ENCODE data around the gene SMIM20. TPM values are rescaled to one million over a fixed set of nuclear protein-coding genes. Genes with fewer than 3 reads are reported as not detected.

Gene SMIM20
- total and polyA plus RNA-seq, 2 experiments from 2014 or later = 35.6 to 53.0 TPM

GRCh38 chr4:25972984-25973745, 59.1 kb downstream of the SMIM20 start:
- in situ Hi-C loops (cut with MboI) = no loop called here
- TF ChIP-seq EZH2phosphoT487 (IDR thresholded peaks at IDR 0.05; ENCODE audit: insufficient read depth, low read depth) (no peak), EZH2 (IDR thresholded peaks at IDR 0.05; ENCODE audit: insufficient read depth, poor library complexity, severe bottlenecking) (no peak)
- no peak for DNase-seq
- no peaks in the 10 kb centered on the region for H3K9me2 ChIP-seq (ENCODE audit: insufficient read depth)
- no peak overlapping the region for H3K9ac ChIP-seq
- whole genome bisulfite sequencing, 2 experiments (ENCODE audit: low coverage in 1 of 2, low lambda C conversion rate in 2 of 2, missing lambda C conversion rate in 2 of 2) = 22 to 27% methylated on average over 8 of the region's 8 CpGs
- no peaks in the 10 kb centered on the region for H3K4me1 ChIP-seq (ENCODE audit: insufficient read depth)
- no peak overlapping the region for H3K4me2 ChIP-seq (ENCODE audit: unreplicated experiment)
- H3F3A ChIP-seq (ENCODE audit: insufficient read depth) = no peaks in the 10 kb centered on the region
- no peaks in the 10 kb centered on the region for H3K36me3 ChIP-seq (ENCODE audit: low read depth)
- H3K79me2 ChIP-seq (ENCODE audit: insufficient read depth) = no peaks in the 10 kb centered on the region
- peaks cover 4% of the 10 kb centered on the region; the same call in 1 of the 2 replicates for H3K27me3 ChIP-seq (replicated peaks; ENCODE audit: insufficient read depth)
- H3K4me3 ChIP-seq = no peak overlapping the region
- H4K20me1 ChIP-seq (ENCODE audit: insufficient read depth) = no peaks in the 10 kb centered on the region
- H3K27ac ChIP-seq = no peak overlapping the region
- H2AFZ ChIP-seq = no peak overlapping the region
- no peaks in the 10 kb centered on the region for H3K9me3 ChIP-seq (ENCODE audit: low read depth)

GRCh38 chr4:25976780-25977179, 62.8 kb downstream of the SMIM20 start:
- H3K9me3 ChIP-seq (ENCODE audit: low read depth) = no peaks in the 10 kb centered on the region
- no peaks in the 10 kb centered on the region for H3F3A ChIP-seq (ENCODE audit: insufficient read depth)
- no peak overlapping the region for H3K27ac ChIP-seq
- no peak overlapping the region for H3K4me3 ChIP-seq
- no peaks in the 10 kb centered on the region; the same call in 1 of the 2 replicates for H3K27me3 ChIP-seq (replicated peaks; ENCODE audit: insufficient read depth)
- TF ChIP-seq EZH2phosphoT487 (IDR thresholded peaks at IDR 0.05; ENCODE audit: insufficient read depth, low read depth) (no peak), EZH2 (IDR thresholded peaks at IDR 0.05; ENCODE audit: insufficient read depth, poor library complexity, severe bottlenecking) (no peak)
- H3K9ac ChIP-seq = no peak overlapping the region
- WGBS, 2 experiments (ENCODE audit: low coverage in 1 of 2, low lambda C conversion rate in 2 of 2, missing lambda C conversion rate in 2 of 2) = 78 to 79% methylated on average over 7 of the region's 7 CpGs
- in situ Hi-C loops (cut with MboI) = no loop called here
- H3K4me2 ChIP-seq (ENCODE audit: unreplicated experiment) = no peak overlapping the region
- no peaks in the 10 kb centered on the region for H4K20me1 ChIP-seq (ENCODE audit: insufficient read depth)
- no peaks in the 10 kb centered on the region for H3K9me2 ChIP-seq (ENCODE audit: insufficient read depth)
- H3K4me1 ChIP-seq (ENCODE audit: insufficient read depth) = no peaks in the 10 kb centered on the region
- no peaks in the 10 kb centered on the region for H3K36me3 ChIP-seq (ENCODE audit: low read depth)
- no peak for DNase-seq
- no peak overlapping the region for H2AFZ ChIP-seq
- H3K79me2 ChIP-seq (ENCODE audit: insufficient read depth) = no peaks in the 10 kb centered on the region

DNA sequence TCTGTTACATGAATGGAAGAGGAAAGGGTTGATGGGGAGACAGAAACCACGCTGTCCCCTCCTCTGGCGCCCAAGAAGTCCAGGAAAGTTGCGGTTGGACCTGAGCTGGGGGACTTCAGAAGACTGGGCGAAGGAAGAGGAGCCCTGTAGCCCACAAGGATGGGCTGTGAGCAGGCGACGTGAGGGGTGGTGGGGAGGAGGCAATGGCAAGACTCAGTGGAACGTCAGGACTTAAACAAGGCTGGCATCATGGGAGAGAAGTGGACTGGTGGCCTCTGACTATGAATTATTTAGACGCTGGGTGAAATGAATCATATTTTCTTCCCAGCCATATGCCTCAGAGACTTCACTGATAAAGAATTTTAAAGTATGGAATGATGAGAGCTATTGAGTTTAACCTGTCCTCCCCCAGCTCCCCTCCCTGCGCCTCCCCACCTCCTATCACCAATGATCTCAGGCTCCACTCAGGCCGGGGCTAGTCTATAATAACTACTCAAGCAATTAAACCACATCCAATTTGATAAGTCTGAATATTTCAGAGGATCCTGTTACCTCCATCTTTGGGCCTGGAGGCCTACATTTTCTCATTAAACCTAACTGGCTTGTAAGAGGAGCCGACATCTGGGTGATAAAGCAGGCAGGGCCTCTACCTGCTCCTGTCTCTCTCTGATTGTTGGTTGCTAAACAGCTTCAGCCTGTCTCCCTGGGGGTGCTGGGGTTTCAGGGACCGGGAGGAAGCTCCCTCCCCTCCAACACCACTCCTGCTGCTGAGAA, 63.6 kb downstream of the SMIM20 start:
- no peaks in the 10 kb centered on the region for H3K79me2 ChIP-seq (ENCODE audit: insufficient read depth)
- H3K27ac ChIP-seq = no peak overlapping the region
- no peaks in the 10 kb centered on the region for H3K9me3 ChIP-seq (ENCODE audit: low read depth)
- H3K36me3 ChIP-seq (ENCODE audit: low read depth) = no peaks in the 10 kb centered on the region
- H3K27me3 ChIP-seq (replicated peaks; ENCODE audit: insufficient read depth) = no peaks in the 10 kb centered on the region; the same call in 1 of the 2 replicates
- no peaks in the 10 kb centered on the region for H3K4me1 ChIP-seq (ENCODE audit: insufficient read depth)
- H3K9me2 ChIP-seq (ENCODE audit: insufficient read depth) = no peaks in the 10 kb centered on the region
- H4K20me1 ChIP-seq (ENCODE audit: insufficient read depth) = no peaks in the 10 kb centered on the region
- WGBS, 2 experiments (ENCODE audit: low coverage in 1 of 2, low lambda C conversion rate in 2 of 2, missing lambda C conversion rate in 2 of 2) = 84 to 87% methylated on average over 12 of the region's 12 CpGs
- no peak overlapping the region for H3K4me2 ChIP-seq (ENCODE audit: unreplicated experiment)
- no peaks in the 10 kb centered on the region for H3F3A ChIP-seq (ENCODE audit: insufficient read depth)
- no peak overlapping the region for H2AFZ ChIP-seq
- TF ChIP-seq EZH2phosphoT487 (IDR thresholded peaks at IDR 0.05; ENCODE audit: insufficient read depth, low read depth) = no peak
- TF ChIP-seq EZH2 (IDR thresholded peaks at IDR 0.05; ENCODE audit: insufficient read depth, poor library complexity, severe bottlenecking) = no peak
- no peak overlapping the region for H3K4me3 ChIP-seq
- no peak overlapping the region for H3K9ac ChIP-seq
- in situ Hi-C loops (cut with MboI) = no loop called here
- DNase-seq = no peak

DNA sequence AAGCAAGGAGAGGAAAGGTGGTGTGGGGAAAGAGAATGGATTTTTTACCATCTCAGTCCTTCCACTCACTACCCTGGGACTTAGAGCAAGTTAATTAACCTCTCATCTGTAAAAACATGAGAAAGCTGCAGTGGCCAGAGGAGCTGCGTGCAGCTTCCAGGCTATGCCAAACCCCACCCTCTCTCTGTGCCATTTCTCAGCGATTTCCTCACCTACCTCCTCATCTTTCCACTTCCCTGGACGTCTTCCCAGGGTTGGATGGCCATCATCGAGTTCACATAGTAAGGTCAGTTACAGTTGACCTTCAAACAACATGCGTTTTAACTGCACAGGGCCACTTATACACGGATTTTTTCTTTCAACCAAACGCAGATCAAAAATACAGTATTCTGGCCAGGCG, 64.3 kb downstream of the SMIM20 start:
- Histone ChIP-seq H3K9ac (no peak overlapping the region), H3K9me3 (ENCODE audit: low read depth) (no peaks in the 10 kb centered on the region), H3K79me2 (ENCODE audit: insufficient read depth) (no peaks in the 10 kb centered on the region), H3K4me3 (no peak overlapping the region), H3K27ac (no peak overlapping the region), H3F3A (ENCODE audit: insufficient read depth) (no peaks in the 10 kb centered on the region), H3K36me3 (ENCODE audit: low read depth) (no peaks in the 10 kb centered on the region), H3K27me3 (replicated peaks; ENCODE audit: insufficient read depth) (no peaks in the 10 kb centered on the region; the same call in 1 of the 2 replicates), H3K9me2 (ENCODE audit: insufficient read depth) (no peaks in the 10 kb centered on the region), H3K4me1 (ENCODE audit: insufficient read depth) (no peaks in the 10 kb centered on the region), H4K20me1 (ENCODE audit: insufficient read depth) (no peaks in the 10 kb centered on the region), H2AFZ (no peak overlapping the region), H3K4me2 (ENCODE audit: unreplicated experiment) (no peak overlapping the region)
- in situ Hi-C loops (cut with MboI) = no loop called here
- no peak for DNase-seq
- TF ChIP-seq EZH2 (IDR thresholded peaks at IDR 0.05; ENCODE audit: insufficient read depth, poor library complexity, severe bottlenecking) = no peak
- no peak for TF ChIP-seq EZH2phosphoT487 (IDR thresholded peaks at IDR 0.05; ENCODE audit: insufficient read depth, low read depth)
- WGBS, 2 experiments (ENCODE audit: low coverage in 1 of 2, low lambda C conversion rate in 2 of 2, missing lambda C conversion rate in 2 of 2) = 65 to 69% methylated on average over 8 of the region's 8 CpGs

Other genes with a start within 250 kb of the SMIM20 start
- gene SEL1L3, start 51.2 kb upstream of the SMIM20 start, total RNA-seq (2014; rRNA removed; shearing (Covaris generic)) = 62.8 and 101 TPM in 2 replicates
- 23.1 and 24.5 TPM in 2 replicates for gene SEL1L3, start 51.2 kb upstream of the SMIM20 start, polyA plus RNA-seq (2016; fragmentation: Nextera tagmentation; extraction: Ambion mirVana)